Spleen (tissue), 7 donors: ENCODE results near the gene RNF227.

Experiments
- POLR2A ChIP-seq, 3 donors: fragments of 450-650 bp; IDR thresholded peaks; one replicate each; pipeline ENCODE4 v1.5.1; 2017; ENCODE audit warnings: antibody characterized with exemption in 3 of 3, mild to moderate bottlenecking in 1 of 3
- TF ChIP-seq, protein P1 (sequence below), 11 experiments: fragments of 200-600 bp in 7 of 11; fragments of 450-650 bp in 4 of 11; sonication (generic) in 4 of 11; IDR thresholded peaks in 8 of 11; conservative IDR thresholded peaks in 3 of 11; 1 replicate in 7 of 11; 2 replicates in 4 of 11; pipeline versions ENCODE4 v1.4.0 to v1.8.0; 2016 to 2021; ENCODE audit warnings: antibody characterized with exemption in 11 of 11, inconsistent platforms in 4 of 11, mild to moderate bottlenecking in 1 of 11
- donor health status: DM: no; HTN: no; CAD: no; lungs with moderate emphysema.
- donor health status: DM: no; HTN: no; CAD: no.
- donor health status: DM: no; HTN: no; CAD: no.

DNA sequence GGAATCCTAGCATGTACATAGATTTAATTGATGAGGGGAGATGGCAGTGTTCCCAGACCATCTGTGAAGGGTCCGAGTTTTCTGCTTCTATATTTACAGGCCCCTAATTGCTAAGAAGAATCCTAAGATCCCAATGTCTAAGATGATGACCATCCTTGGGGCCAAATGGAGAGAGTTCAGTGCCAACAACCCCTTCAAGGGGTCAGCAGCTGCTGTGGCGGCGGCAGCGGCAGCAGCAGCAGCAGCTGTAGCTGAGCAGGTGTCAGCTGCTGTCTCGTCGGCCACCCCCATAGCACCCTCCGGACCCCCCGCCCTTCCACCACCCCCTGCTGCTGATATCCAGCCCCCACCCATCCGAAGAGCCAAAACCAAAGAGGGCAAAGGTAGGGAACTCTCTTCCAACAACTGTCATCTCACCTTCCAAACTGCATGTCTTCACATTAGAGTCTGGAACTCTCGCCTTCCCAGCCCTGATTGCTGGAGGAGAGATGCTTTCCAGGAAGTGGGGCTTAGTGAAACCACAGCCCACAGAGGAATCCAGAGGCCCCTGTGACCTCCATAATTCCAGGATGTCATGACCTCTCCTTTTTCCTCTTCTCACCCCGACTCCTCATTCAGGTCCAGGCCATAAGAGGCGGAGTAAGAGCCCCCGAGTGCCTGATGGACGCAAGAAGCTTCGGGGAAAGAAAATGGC, 22.8 kb downstream of the RNF227 start:
- TF ChIP-seq, protein P1, sequence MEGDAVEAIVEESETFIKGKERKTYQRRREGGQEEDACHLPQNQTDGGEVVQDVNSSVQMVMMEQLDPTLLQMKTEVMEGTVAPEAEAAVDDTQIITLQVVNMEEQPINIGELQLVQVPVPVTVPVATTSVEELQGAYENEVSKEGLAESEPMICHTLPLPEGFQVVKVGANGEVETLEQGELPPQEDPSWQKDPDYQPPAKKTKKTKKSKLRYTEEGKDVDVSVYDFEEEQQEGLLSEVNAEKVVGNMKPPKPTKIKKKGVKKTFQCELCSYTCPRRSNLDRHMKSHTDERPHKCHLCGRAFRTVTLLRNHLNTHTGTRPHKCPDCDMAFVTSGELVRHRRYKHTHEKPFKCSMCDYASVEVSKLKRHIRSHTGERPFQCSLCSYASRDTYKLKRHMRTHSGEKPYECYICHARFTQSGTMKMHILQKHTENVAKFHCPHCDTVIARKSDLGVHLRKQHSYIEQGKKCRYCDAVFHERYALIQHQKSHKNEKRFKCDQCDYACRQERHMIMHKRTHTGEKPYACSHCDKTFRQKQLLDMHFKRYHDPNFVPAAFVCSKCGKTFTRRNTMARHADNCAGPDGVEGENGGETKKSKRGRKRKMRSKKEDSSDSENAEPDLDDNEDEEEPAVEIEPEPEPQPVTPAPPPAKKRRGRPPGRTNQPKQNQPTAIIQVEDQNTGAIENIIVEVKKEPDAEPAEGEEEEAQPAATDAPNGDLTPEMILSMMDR (IDR thresholded peaks at IDR 0.05 in 8 of 11, conservative IDR thresholded peaks at IDR 0.05 in 3 of 11): no peak
- TF ChIP-seq POLR2A (IDR thresholded peaks at IDR 0.05): no peak
